B cell (primary cell): Measurements from ENCODE around the gene ZNF132. TPM values are rescaled to one million over a fixed set of nuclear protein-coding genes. Genes with fewer than 3 reads are reported as not detected.

ENCODE experiments used
- ATAC-seq: fragments of 200-7000 bp; cut with Tn5 transposase; one replicate; pipeline ENCODE4 v1.10.0; 2021; ENCODE audit warnings: low read depth, mild to moderate bottlenecking, moderate number of reproducible peaks, moderate library complexity
- CTCF ChIA-PET: fragments of 350-600 bp; sonication (Branson Sonifier 250); formaldehyde crosslinking; loops from one replicate; lab custom pipeline; 2021; ENCODE audit warnings: antibody characterized with exemption, inconsistent platforms; lab: Charles Lee
- POLR2A ChIA-PET: fragments of 350-600 bp; sonication (Branson Sonifier 250); formaldehyde crosslinking; loops from one replicate; lab custom pipeline; 2021; ENCODE audit warnings: antibody characterized with exemption; lab: Charles Lee
- DNase-seq: peaks from one replicate; pipeline ENCODE4 v3.0.0; 2013
- H2AFZ ChIP-seq: 2 replicates; pipeline ENCODE4 v1.6.1; 2012; ENCODE audit warnings: mild to moderate bottlenecking, low read depth, low read length; ENCODE audit not compliant: insufficient read depth, poor library complexity, severe bottlenecking
- H3K27ac ChIP-seq, 2 donors: 1 replicate in 1 of 2; 2 replicates in 1 of 2; pipeline ENCODE4 v1.5.1; 2012 to 2013; ENCODE audit warnings: low read length in 2 of 2, mild to moderate bottlenecking in 2 of 2, moderate library complexity in 1 of 2
- H3K27me3 ChIP-seq, 4 experiments: fragments of 200-600 bp in 1 of 4; sonication (generic) in 1 of 4; replicated peaks in 1 of 4; 1 replicate in 2 of 4; 2 replicates in 2 of 4; pipeline versions ENCODE4 v1.6.1 to v1.7.0; 2013 to 2016; ENCODE audit warnings: low read length in 3 of 4, mild to moderate bottlenecking in 2 of 4, mixed read lengths in 1 of 4, moderate library complexity in 1 of 4; ENCODE audit not compliant: insufficient read depth in 4 of 4, control insufficient read depth in 3 of 4; ENCODE audit errors: control extremely low read depth in 1 of 4
- H3K36me3 ChIP-seq, 2 experiments: replicated peaks in 1 of 2; 1 replicate in 1 of 2; 2 replicates in 1 of 2; pipeline versions ENCODE4 v1.6.1 to v1.7.1; 2013; ENCODE audit warnings: low read length in 1 of 2; ENCODE audit not compliant: insufficient read depth in 2 of 2, control insufficient read depth in 1 of 2; ENCODE audit errors: control extremely low read depth in 1 of 2, extremely low read depth in 1 of 2
- H3K4me1 ChIP-seq, 2 donors: fragments of 200-600 bp in 1 of 2; sonication (generic) in 1 of 2; 1 replicate in 1 of 2; 2 replicates in 1 of 2; pipeline versions ENCODE4 v1.5.1 to v1.6.1; 2013 to 2017; ENCODE audit warnings: low read length in 2 of 2; ENCODE audit not compliant: control insufficient read depth in 2 of 2, insufficient read depth in 2 of 2
- H3K4me2 ChIP-seq: replicated peaks from 2 replicates; pipeline ENCODE3; 2012; ENCODE audit warnings: mild to moderate bottlenecking, low read depth, low read length; ENCODE audit not compliant: poor library complexity, severe bottlenecking
- H3K4me3 ChIP-seq, 5 experiments: fragments of 200-600 bp in 1 of 5; sonication (generic) in 1 of 5; 1 replicate in 3 of 5; 2 replicates in 2 of 5; pipeline versions ENCODE4 v1.5.1 to v1.7.0; 2011 to 2016; ENCODE audit warnings: low read length in 4 of 5, mild to moderate bottlenecking in 4 of 5, low read depth in 2 of 5, control low read depth in 1 of 5, moderate library complexity in 1 of 5; ENCODE audit not compliant: insufficient read depth in 1 of 5; ENCODE audit errors: control extremely low read depth in 1 of 5, extremely low read depth in 1 of 5
- H3K79me2 ChIP-seq: fragments of 200-600 bp; sonication (generic); one replicate; pipeline ENCODE4 v1.6.0; 2016; ENCODE audit warnings: low read length; ENCODE audit not compliant: control insufficient read depth, insufficient read depth
- H3K9ac ChIP-seq: fragments of 200-600 bp; sonication (generic); 2 replicates; pipeline ENCODE4 v1.6.1; 2017; ENCODE audit warnings: mild to moderate bottlenecking, low read length, moderate library complexity
- H3K9me3 ChIP-seq, 3 donors: one replicate each; pipeline versions ENCODE4 v1.6.1 to v1.7.1; 2013; ENCODE audit warnings: low read length in 2 of 3; ENCODE audit not compliant: control insufficient read depth in 2 of 3, insufficient read depth in 1 of 3; ENCODE audit errors: control extremely low read depth in 1 of 3
- H4K20me1 ChIP-seq: 2 replicates; pipeline ENCODE4 v1.6.0; 2012; ENCODE audit warnings: mild to moderate bottlenecking, low read length; ENCODE audit not compliant: insufficient read depth, control insufficient read depth, poor library complexity, severe bottlenecking
- H3K27ac Mint-ChIP-seq: one replicate; pipeline ENCODE4 v1.8.0; 2021; ENCODE audit warnings: mixed read lengths
- H3K27me3 Mint-ChIP-seq: one replicate; pipeline ENCODE4 v1.8.0; 2021; ENCODE audit warnings: mixed read lengths
- H3K4me1 Mint-ChIP-seq: one replicate; pipeline ENCODE4 v1.8.0; 2021; ENCODE audit warnings: mixed read lengths
- H3K4me3 Mint-ChIP-seq: one replicate; pipeline ENCODE4 v1.8.0; 2021; ENCODE audit warnings: mixed read lengths
- H3K9me3 Mint-ChIP-seq: one replicate; pipeline ENCODE4 v1.8.0; 2022; ENCODE audit warnings: mixed read lengths; ENCODE audit not compliant: insufficient read depth
- EZH2 ChIP-seq: IDR thresholded peaks from 2 replicates; pipeline ENCODE4 v1.6.1; 2012; ENCODE audit warnings: borderline replicate concordance, low read depth, mild to moderate bottlenecking, moderate library complexity, low read length; ENCODE audit not compliant: insufficient read depth, poor library complexity, severe bottlenecking
- WGBS: methylation state at CpG from one replicate; pipeline ENCODE4 v1.1.5; 2013; ENCODE audit warnings: missing lambda C conversion rate; ENCODE audit not compliant: insufficient coverage; 5-methylcytosine and 5-hydroxymethylcytosine counted together
- intact Hi-C: fragments of 100-400 bp; cut with micrococcal nuclease; formaldehyde crosslinking; loops from one replicate; pipeline ENCODE4 v1.10.0; 2022
- polyA plus RNA-seq: library from polyadenylated mRNA; depleted of rRNA; stranded (reverse); fragments of >200 nt; gene quantifications from 2 replicates; pipeline ENCODE4 v1.2.3, GENCODE V29; 2012
- total RNA-seq, 2 donors: library from RNA; stranded (reverse); fragments of 120-200 nt in 1 of 2; gene quantifications; 1 replicate in 1 of 2; 2 replicates in 1 of 2; pipeline versions ENCODE4 v1.2.3 to v1.2.4, GENCODE V29; 2013 to 2022
- TF ChIP-seq, protein P1 (sequence below): fragments of 200-600 bp; IDR thresholded peaks from one replicate; pipeline ENCODE4 v1.8.0; 2022; ENCODE audit warnings: antibody characterized with exemption, mild to moderate bottlenecking

Gene ZNF132
- total and polyA plus RNA-seq, 2 donors (not counting 1 experiment from before 2014, with no cell fraction given) = 1.6 to 14.7 TPM

DNA sequence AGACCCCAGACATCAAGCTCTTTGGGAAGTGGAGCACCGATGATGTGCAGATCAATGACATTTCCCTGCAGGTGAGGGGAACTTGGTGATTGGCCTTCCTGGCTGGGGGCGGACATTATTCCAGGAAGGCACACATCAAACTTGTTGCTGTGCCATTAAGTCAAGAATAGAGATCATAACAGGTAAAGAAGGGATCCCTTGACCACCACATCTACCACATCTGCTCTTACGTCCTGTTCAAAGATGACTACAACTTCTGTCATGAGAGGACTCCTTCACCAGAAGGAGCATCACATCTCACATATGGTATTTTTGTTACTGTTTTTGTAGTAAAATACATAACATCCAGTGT is 51.8 kb downstream of the ZNF132 start:
- H3K27ac ChIP-seq = peak overlapping the region in 1 of 2 donors; percentile 94
- peaks cover 22 to 27% of the 10 kb centered on the region in 2 donors for H3K4me1 ChIP-seq
- peak overlapping the region in 4 of 5 experiments; percentile 71 to 87 (median 74) for H3K4me3 ChIP-seq
- peaks cover 49% of the 10 kb centered on the region for H4K20me1 ChIP-seq
- Mint-ChIP-seq H3K27ac (peak overlapping the region; percentile 17), H3K27me3 (no peaks in the 10 kb centered on the region), H3K9me3 (no peaks in the 10 kb centered on the region), H3K4me1 (peaks cover 40% of the 10 kb centered on the region), H3K4me3 (peak overlapping the region; percentile 97)
- intact Hi-C loops = no loop called here
- ChIA-PET POLR2A (interaction anchor here (2.9 kb wide), 1 partner anchor 25 kb away, joined by 18 read pairs; the partner anchor contains the start of gene ZNF497), CTCF (no interaction called here)
- H3K9me3 ChIP-seq = no peaks in the 10 kb centered on the region
- no peak overlapping the region for H3K9ac ChIP-seq
- H3K79me2 ChIP-seq = peaks cover 66% of the 10 kb centered on the region
- no peak for TF ChIP-seq EZH2
- TF ChIP-seq, protein P1, sequence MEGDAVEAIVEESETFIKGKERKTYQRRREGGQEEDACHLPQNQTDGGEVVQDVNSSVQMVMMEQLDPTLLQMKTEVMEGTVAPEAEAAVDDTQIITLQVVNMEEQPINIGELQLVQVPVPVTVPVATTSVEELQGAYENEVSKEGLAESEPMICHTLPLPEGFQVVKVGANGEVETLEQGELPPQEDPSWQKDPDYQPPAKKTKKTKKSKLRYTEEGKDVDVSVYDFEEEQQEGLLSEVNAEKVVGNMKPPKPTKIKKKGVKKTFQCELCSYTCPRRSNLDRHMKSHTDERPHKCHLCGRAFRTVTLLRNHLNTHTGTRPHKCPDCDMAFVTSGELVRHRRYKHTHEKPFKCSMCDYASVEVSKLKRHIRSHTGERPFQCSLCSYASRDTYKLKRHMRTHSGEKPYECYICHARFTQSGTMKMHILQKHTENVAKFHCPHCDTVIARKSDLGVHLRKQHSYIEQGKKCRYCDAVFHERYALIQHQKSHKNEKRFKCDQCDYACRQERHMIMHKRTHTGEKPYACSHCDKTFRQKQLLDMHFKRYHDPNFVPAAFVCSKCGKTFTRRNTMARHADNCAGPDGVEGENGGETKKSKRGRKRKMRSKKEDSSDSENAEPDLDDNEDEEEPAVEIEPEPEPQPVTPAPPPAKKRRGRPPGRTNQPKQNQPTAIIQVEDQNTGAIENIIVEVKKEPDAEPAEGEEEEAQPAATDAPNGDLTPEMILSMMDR = no peak
- H3K27me3 ChIP-seq = no peaks in the 10 kb centered on the region
- H2AFZ ChIP-seq = no peak overlapping the region
- peak overlapping the region; percentile 84 for H3K4me2 ChIP-seq
- no peak for DNase-seq
- no peak for ATAC-seq
- peaks cover 5 to 30% of the 10 kb centered on the region in 2 experiments for H3K36me3 ChIP-seq
- 100% methylated on average over 2 of the region's 3 CpGs for WGBS

DNA sequence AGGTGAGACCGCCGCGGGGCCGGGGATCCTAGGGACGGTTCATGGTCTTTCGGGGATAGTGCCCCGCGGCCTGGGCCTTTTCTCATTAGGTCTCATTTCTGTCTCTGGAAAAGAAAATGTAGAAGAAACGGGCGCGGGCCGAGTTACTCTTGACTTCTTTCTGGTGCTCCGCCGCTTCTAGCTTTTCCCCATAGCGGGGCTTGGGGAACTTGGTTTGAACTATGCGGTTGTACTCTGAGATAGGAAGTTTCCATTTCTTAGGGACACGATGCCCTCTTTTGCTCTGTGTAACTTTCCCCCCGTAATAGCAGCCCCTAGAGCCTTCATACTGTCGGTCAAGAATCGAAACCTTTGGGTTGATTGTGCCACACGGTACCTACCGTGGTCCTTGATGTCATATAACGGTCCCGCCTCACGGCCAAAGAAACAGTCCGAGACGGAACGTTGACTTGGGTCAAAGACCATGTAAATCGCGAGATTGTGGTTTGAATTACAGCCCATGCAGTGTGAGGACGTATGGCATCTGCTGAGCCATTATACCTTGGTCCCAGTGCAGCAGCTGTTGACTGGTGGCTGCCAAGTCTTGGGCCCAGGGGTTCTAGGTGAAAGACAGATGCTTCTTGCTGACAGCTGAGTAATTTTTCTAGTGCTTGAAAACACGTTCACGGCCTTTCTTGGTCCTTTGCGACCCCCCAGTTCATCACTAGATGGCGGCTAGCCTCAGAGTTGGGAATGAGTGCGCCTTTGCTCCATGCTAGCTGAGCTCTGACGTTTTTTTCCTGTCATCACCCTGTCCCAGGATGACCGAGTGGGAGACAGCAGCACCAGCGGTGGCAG is 52.4 kb downstream of the ZNF132 start:
- H3K27me3 ChIP-seq = no peaks in the 10 kb centered on the region
- H3K9me3 Mint-ChIP-seq = no peaks in the 10 kb centered on the region
- WGBS = 10% methylated on average over 35 of the region's 39 CpGs
- no peak for TF ChIP-seq EZH2
- TF ChIP-seq, protein P1 = no peak
- H3K27ac Mint-ChIP-seq = peak overlapping the region; percentile 99
- peak overlapping the region; percentile 75 to 94 for H3K27ac ChIP-seq
- intact Hi-C loops = loop anchor here (1.0 kb wide), 5 partner anchors 14 to 82 kb away; partner anchors contain the start of genes ERVK3-1, ZNF132 and ZNF324B
- peak overlapping the region; percentile 69 for H3K9ac ChIP-seq
- ATAC-seq (no peak), DNase-seq (no peak)
- peak overlapping the region; percentile 97 for H3K4me3 Mint-ChIP-seq
- peaks cover 22 to 27% of the 10 kb centered on the region in 2 donors for H3K4me1 ChIP-seq
- H3K4me3 ChIP-seq = peak overlapping the region; percentile 71 to 87 (median 76)
- peaks cover 5 to 24% of the 10 kb centered on the region in 2 experiments for H3K36me3 ChIP-seq
- peak overlapping the region; percentile 81 for H2AFZ ChIP-seq
- H3K79me2 ChIP-seq = peaks cover 63% of the 10 kb centered on the region
- no peaks in the 10 kb centered on the region for H3K9me3 ChIP-seq
- POLR2A ChIA-PET = interaction anchor here (2.9 kb wide), 1 partner anchor 25 kb away, joined by 18 read pairs; the partner anchor contains the start of gene ZNF497
- no peaks in the 10 kb centered on the region for H3K27me3 Mint-ChIP-seq
- peak overlapping the region; percentile 84 for H3K4me2 ChIP-seq
- CTCF ChIA-PET = no interaction called here
- peaks cover 43% of the 10 kb centered on the region for H4K20me1 ChIP-seq
- peaks cover 40% of the 10 kb centered on the region for H3K4me1 Mint-ChIP-seq
